ENCODE results near the gene FAM3D.

FAM3D gene

GRCh38 chr3:58683001-58683458 lies 16.5 kb upstream of the FAM3D start:
- no peak for DNase-seq

- no peak for DNase-seq
Observed at GRCh38 chr3:58681863-58682262, 15.3 kb upstream of the FAM3D start.

GRCh38 chr3:58680879-58681525 lies 14.4 kb upstream of the FAM3D start:
- no peak for DNase-seq

- no peak for DNase-seq
Observed at GRCh38 chr3:58679974-58680666, 13.5 kb upstream of the FAM3D start.

GRCh38 chr3:58679446-58679845 lies 12.9 kb upstream of the FAM3D start:
- no peak for DNase-seq

GRCh38 chr3:58678177-58678970 lies 11.8 kb upstream of the FAM3D start:
- DNase-seq: peak; percentile 22

- DNase-seq: no peak
Observed at GRCh38 chr3:58672880-58673279, 6.3 kb upstream of the FAM3D start.

GRCh38 chr3:58672451-58672850 lies 5.9 kb upstream of the FAM3D start:
- no peak for DNase-seq

GRCh38 chr3:58670506-58671135 lies 4.0 kb upstream of the FAM3D start:
- DNase-seq: no peak

GRCh38 chr3:58668247-58668646 lies 1.7 kb upstream of the FAM3D start:
- DNase-seq: no peak

- DNase-seq: no peak
Observed at GRCh38 chr3:58667704-58668103, 1.1 kb upstream of the FAM3D start.

GRCh38 chr3:58667229-58667628 lies 655 bp upstream of the FAM3D start:
- no peak for DNase-seq

GRCh38 chr3:58665405-58665804 lies 1.2 kb downstream of the FAM3D start:
- DNase-seq: no peak

GRCh38 chr3:58664611-58665010 lies 2.0 kb downstream of the FAM3D start:
- DNase-seq: no peak

- no peak for DNase-seq
Observed at GRCh38 chr3:58661836-58662420, 4.6 kb downstream of the FAM3D start.

- no peak for DNase-seq
Observed at GRCh38 chr3:58660998-58661397, 5.6 kb downstream of the FAM3D start.

GRCh38 chr3:58659051-58659675 lies 7.4 kb downstream of the FAM3D start:
- DNase-seq: no peak

GRCh38 chr3:58658508-58658907 lies 8.1 kb downstream of the FAM3D start:
- DNase-seq: no peak

- DNase-seq: no peak
Observed at GRCh38 chr3:58657571-58658141, 8.9 kb downstream of the FAM3D start.

GRCh38 chr3:58657036-58657520 lies 9.5 kb downstream of the FAM3D start:
- no peak for DNase-seq

GRCh38 chr3:58656631-58657030 lies 9.9 kb downstream of the FAM3D start:
- DNase-seq: no peak

GRCh38 chr3:58654466-58654865 lies 12.1 kb downstream of the FAM3D start:
- no peak for DNase-seq

All from MV-4-11 (cell line).